Measurements from ENCODE around the gene AQP12B. TPM values are rescaled to one million over a fixed set of nuclear protein-coding genes. Genes with fewer than 3 reads are reported as not detected.

AQP12B gene
- total and polyA plus RNA-seq, 7 experiments from 2014 or later, result not detected

- ChIA-PET CTCF (no interaction called here), POLR2A (no interaction called here)
- intact Hi-C loops (cut with micrococcal nuclease), result no loop called here
- ATAC-seq (no peak), DNase-seq (no peak)
- Mint-ChIP-seq H3K36me3 (no peaks in the 10 kb centered on the region), H3K4me1 (no peaks in the 10 kb centered on the region), H3K9me3 (no peaks in the 10 kb centered on the region), H3K4me3 (no peak overlapping the region), H3K27ac (no peak overlapping the region), H3K27me3 (peaks cover 0 to 8% (median 0%) of the 10 kb centered on the region in 5 donors)
- Histone ChIP-seq H3K4me3 (ENCODE audit: low read length) (no peak overlapping the region), H3K36me3 (ENCODE audit: control insufficient read depth in 2 of 3, insufficient read depth in 3 of 3, low read length in 3 of 3) (no peaks in the 10 kb centered on the region), H3K4me1 (ENCODE audit: control insufficient read depth in 2 of 2, insufficient read depth in 2 of 2, low read length in 2 of 2) (no peaks in the 10 kb centered on the region), H3K27me3 (ENCODE audit: control insufficient read depth in 2 of 2, insufficient read depth in 2 of 2, low read length in 2 of 2) (no peaks in the 10 kb centered on the region), H3K9me3 (ENCODE audit: control insufficient read depth in 2 of 3, low read length in 3 of 3) (no peaks in the 10 kb centered on the region), H3K27ac (ENCODE audit: low read depth, low read length) (no peak overlapping the region)
These were observed 44.8 kb upstream of the AQP12B start for GRCh38 chr2:240727439-240727838.

- Mint-ChIP-seq H3K27ac (no peak overlapping the region), H3K9me3 (no peaks in the 10 kb centered on the region), H3K4me3 (no peak overlapping the region), H3K4me1 (no peaks in the 10 kb centered on the region), H3K27me3 (peaks cover 0 to 8% (median 0%) of the 10 kb centered on the region in 5 donors), H3K36me3 (no peaks in the 10 kb centered on the region)
- H3K27ac ChIP-seq (ENCODE audit: low read depth, low read length), result no peak overlapping the region
- H3K4me1 ChIP-seq (ENCODE audit: control insufficient read depth in 2 of 2, insufficient read depth in 2 of 2, low read length in 2 of 2), result no peaks in the 10 kb centered on the region
- DNase-seq, result no peak
- no peaks in the 10 kb centered on the region for H3K36me3 ChIP-seq (ENCODE audit: control insufficient read depth in 2 of 3, insufficient read depth in 3 of 3, low read length in 3 of 3)
- ChIA-PET CTCF (no interaction called here), POLR2A (no interaction called here)
- no peak overlapping the region for H3K4me3 ChIP-seq (ENCODE audit: low read length)
- no peak for ATAC-seq
- H3K9me3 ChIP-seq (ENCODE audit: control insufficient read depth in 2 of 3, low read length in 3 of 3), result no peaks in the 10 kb centered on the region
- no peaks in the 10 kb centered on the region for H3K27me3 ChIP-seq (ENCODE audit: control insufficient read depth in 2 of 2, insufficient read depth in 2 of 2, low read length in 2 of 2)
- intact Hi-C loops (cut with micrococcal nuclease), result no loop called here
These were observed 44.2 kb upstream of the AQP12B start for GRCh38 chr2:240726876-240727275.

- Histone ChIP-seq H3K27me3 (ENCODE audit: control insufficient read depth in 2 of 2, insufficient read depth in 2 of 2, low read length in 2 of 2) (no peaks in the 10 kb centered on the region), H3K4me3 (ENCODE audit: low read length) (no peak overlapping the region), H3K27ac (ENCODE audit: low read depth, low read length) (no peak overlapping the region), H3K4me1 (ENCODE audit: control insufficient read depth in 2 of 2, insufficient read depth in 2 of 2, low read length in 2 of 2) (no peaks in the 10 kb centered on the region), H3K36me3 (ENCODE audit: control insufficient read depth in 2 of 3, insufficient read depth in 3 of 3, low read length in 3 of 3) (no peaks in the 10 kb centered on the region), H3K9me3 (ENCODE audit: control insufficient read depth in 2 of 3, low read length in 3 of 3) (no peaks in the 10 kb centered on the region)
- Mint-ChIP-seq H3K9me3 (no peaks in the 10 kb centered on the region), H3K36me3 (no peaks in the 10 kb centered on the region), H3K4me1 (no peaks in the 10 kb centered on the region), H3K27ac (no peak overlapping the region), H3K4me3 (no peak overlapping the region), H3K27me3 (peaks cover 0 to 5% (median 0%) of the 10 kb centered on the region in 5 donors)
- DNase-seq, result no peak
- ChIA-PET POLR2A (no interaction called here), CTCF (no interaction called here)
- intact Hi-C loops (cut with micrococcal nuclease), result no loop called here
- no peak for ATAC-seq
These were observed 43.0 kb upstream of the AQP12B start for GRCh38 chr2:240725671-240726070.

- no peaks in the 10 kb centered on the region for H3K9me3 ChIP-seq (ENCODE audit: control insufficient read depth in 2 of 3, low read length in 3 of 3)
- ChIA-PET POLR2A (no interaction called here), CTCF (no interaction called here)
- no peak for ATAC-seq
- Mint-ChIP-seq H3K36me3 (no peaks in the 10 kb centered on the region), H3K9me3 (no peaks in the 10 kb centered on the region), H3K27me3 (peaks cover 0 to 5% (median 0%) of the 10 kb centered on the region in 5 donors), H3K4me3 (no peak overlapping the region), H3K4me1 (no peaks in the 10 kb centered on the region), H3K27ac (no peak overlapping the region)
- H3K27me3 ChIP-seq (ENCODE audit: control insufficient read depth in 2 of 2, insufficient read depth in 2 of 2, low read length in 2 of 2), result no peaks in the 10 kb centered on the region
- intact Hi-C loops (cut with micrococcal nuclease), result no loop called here
- no peak overlapping the region for H3K27ac ChIP-seq (ENCODE audit: low read depth, low read length)
- no peaks in the 10 kb centered on the region for H3K36me3 ChIP-seq (ENCODE audit: control insufficient read depth in 2 of 3, insufficient read depth in 3 of 3, low read length in 3 of 3)
- no peak overlapping the region for H3K4me3 ChIP-seq (ENCODE audit: low read length)
- H3K4me1 ChIP-seq (ENCODE audit: control insufficient read depth in 2 of 2, insufficient read depth in 2 of 2, low read length in 2 of 2), result no peaks in the 10 kb centered on the region
- DNase-seq, result no peak
These were observed 42.6 kb upstream of the AQP12B start for GRCh38 chr2:240725266-240725665.

GRCh38 chr2:240724431-240724830 is 41.7 kb upstream of the AQP12B start:
- POLR2A ChIA-PET, result no interaction called here
- no peaks in the 10 kb centered on the region for H3K9me3 Mint-ChIP-seq
- no peak overlapping the region for H3K4me3 Mint-ChIP-seq
- Histone ChIP-seq H3K36me3 (ENCODE audit: control insufficient read depth in 2 of 3, insufficient read depth in 3 of 3, low read length in 3 of 3) (no peaks in the 10 kb centered on the region), H3K9me3 (ENCODE audit: control insufficient read depth in 2 of 3, low read length in 3 of 3) (no peaks in the 10 kb centered on the region), H3K4me3 (ENCODE audit: low read length) (no peak overlapping the region), H3K27me3 (ENCODE audit: control insufficient read depth in 2 of 2, insufficient read depth in 2 of 2, low read length in 2 of 2) (no peaks in the 10 kb centered on the region), H3K27ac (ENCODE audit: low read depth, low read length) (no peak overlapping the region), H3K4me1 (ENCODE audit: control insufficient read depth in 2 of 2, insufficient read depth in 2 of 2, low read length in 2 of 2) (no peaks in the 10 kb centered on the region)
- peaks cover 0 to 5% (median 0%) of the 10 kb centered on the region in 5 donors for H3K27me3 Mint-ChIP-seq
- no peaks in the 10 kb centered on the region for H3K36me3 Mint-ChIP-seq
- intact Hi-C loops (cut with micrococcal nuclease), result no loop called here
- no peaks in the 10 kb centered on the region for H3K4me1 Mint-ChIP-seq
- H3K27ac Mint-ChIP-seq, result peak overlapping the region in 1 of 9 donors; percentile 65
- DNase-seq (no peak), ATAC-seq (no peak)
- CTCF ChIA-PET, result no interaction called here

GRCh38 chr2:240723851-240724250 is 41.2 kb upstream of the AQP12B start:
- H3K36me3 ChIP-seq (ENCODE audit: control insufficient read depth in 2 of 3, insufficient read depth in 3 of 3, low read length in 3 of 3), result no peaks in the 10 kb centered on the region
- no peaks in the 10 kb centered on the region for H3K4me1 Mint-ChIP-seq
- CTCF ChIA-PET, result no interaction called here
- H3K4me3 ChIP-seq (ENCODE audit: low read length), result no peak overlapping the region
- H3K27ac Mint-ChIP-seq, result no peak overlapping the region
- intact Hi-C loops (cut with micrococcal nuclease), result no loop called here
- no peaks in the 10 kb centered on the region for H3K9me3 ChIP-seq (ENCODE audit: control insufficient read depth in 2 of 3, low read length in 3 of 3)
- ATAC-seq (no peak), DNase-seq (no peak)
- POLR2A ChIA-PET, result no interaction called here
- no peak overlapping the region for H3K4me3 Mint-ChIP-seq
- no peaks in the 10 kb centered on the region for H3K4me1 ChIP-seq (ENCODE audit: control insufficient read depth in 2 of 2, insufficient read depth in 2 of 2, low read length in 2 of 2)
- H3K27me3 ChIP-seq (ENCODE audit: control insufficient read depth in 2 of 2, insufficient read depth in 2 of 2, low read length in 2 of 2), result no peaks in the 10 kb centered on the region
- H3K9me3 Mint-ChIP-seq, result no peaks in the 10 kb centered on the region
- no peak overlapping the region for H3K27ac ChIP-seq (ENCODE audit: low read depth, low read length)
- no peaks in the 10 kb centered on the region for H3K27me3 Mint-ChIP-seq
- no peaks in the 10 kb centered on the region for H3K36me3 Mint-ChIP-seq

GRCh38 chr2:240722796-240723735 is 40.4 kb upstream of the AQP12B start:
- CTCF ChIA-PET, result interaction anchor here (1.0 kb wide), 1 partner anchor 209 kb away, joined by 3 read pairs; no protein-coding TSS in a partner anchor
- H3K9me3 Mint-ChIP-seq, result no peaks in the 10 kb centered on the region

More at GRCh38 chr2:240722796-240723735, 40.4 kb upstream of the AQP12B start:
- Histone ChIP-seq H3K36me3 (ENCODE audit: control insufficient read depth in 2 of 3, insufficient read depth in 3 of 3, low read length in 3 of 3) (no peaks in the 10 kb centered on the region), H3K9me3 (ENCODE audit: control insufficient read depth in 2 of 3, low read length in 3 of 3) (no peaks in the 10 kb centered on the region), H3K4me1 (ENCODE audit: control insufficient read depth in 2 of 2, insufficient read depth in 2 of 2, low read length in 2 of 2) (no peaks in the 10 kb centered on the region), H3K27ac (ENCODE audit: low read depth, low read length) (no peak overlapping the region), H3K4me3 (ENCODE audit: low read length) (no peak overlapping the region), H3K27me3 (ENCODE audit: control insufficient read depth in 2 of 2, insufficient read depth in 2 of 2, low read length in 2 of 2) (no peaks in the 10 kb centered on the region)
- POLR2A ChIA-PET, result no interaction called here
- Mint-ChIP-seq H3K4me1 (no peaks in the 10 kb centered on the region), H3K27me3 (no peaks in the 10 kb centered on the region), H3K36me3 (no peaks in the 10 kb centered on the region), H3K27ac (no peak overlapping the region), H3K4me3 (no peak overlapping the region)
- ATAC-seq (no peak), DNase-seq (no peak)
- intact Hi-C loops (cut with micrococcal nuclease), result no loop called here

All from naive thymus-derived CD4-positive, alpha-beta T cell (primary cell).